SH-SY5Y (cell line): ENCODE data around the gene ZNHIT1.

Experiments used
- GATA2 ChIP-seq: IDR thresholded peaks from 2 replicates; pipeline ENCODE4 v1.6.1; 2011; ENCODE audit warnings: mild to moderate bottlenecking, low read depth, low read length
- GATA3 ChIP-seq: IDR thresholded peaks from 2 replicates; pipeline ENCODE4 v1.6.1; 2011; ENCODE audit warnings: low read depth, mild to moderate bottlenecking, low read length, moderate library complexity

DNA sequence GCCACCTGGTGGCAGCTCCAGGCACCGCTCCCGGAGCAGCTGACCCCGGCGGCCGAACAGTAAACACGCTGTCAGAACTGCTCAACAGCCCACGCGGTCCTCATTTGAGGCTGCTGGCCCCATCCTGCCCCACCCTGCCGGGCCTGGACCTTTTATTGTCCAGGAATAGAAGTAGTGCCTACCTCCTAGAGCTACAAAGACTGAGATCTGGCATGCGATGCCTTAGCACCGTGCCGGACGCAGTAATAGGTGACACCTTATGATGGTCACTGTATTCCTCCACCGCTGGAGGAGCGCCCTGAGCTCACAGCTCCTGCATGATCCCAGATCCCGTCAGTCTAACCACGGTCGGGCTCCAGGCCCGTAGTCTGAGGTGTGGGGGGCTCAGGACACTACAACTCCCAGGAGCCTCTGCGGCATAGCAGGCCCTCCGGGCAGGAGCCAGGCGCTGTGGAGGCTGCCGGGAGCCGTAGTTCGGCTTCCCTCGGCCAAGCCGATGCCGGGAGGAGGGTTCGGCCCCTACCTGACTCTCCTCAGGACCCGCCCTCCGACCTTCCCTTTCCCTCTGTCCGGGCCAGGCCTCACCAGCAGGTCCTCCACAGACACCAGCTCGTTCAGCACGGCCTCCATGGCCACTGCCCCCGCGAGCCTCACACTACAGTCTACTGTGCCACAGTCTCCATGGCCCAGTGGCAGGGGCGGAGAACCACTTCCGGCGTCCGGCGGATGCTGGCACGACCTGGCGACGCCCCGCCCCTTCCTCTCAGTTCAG is 26.6 kb downstream of the ZNHIT1 start, which contains the start of gene FIS1:
- TF ChIP-seq GATA2 (no peak), GATA3 (no peak)
